Adrenal gland (tissue), 5 donors: ENCODE data around the gene RETREG1.

ENCODE experiments used
- POLR2A ChIP-seq, 2 donors: fragments of 450-650 bp; IDR thresholded peaks; one replicate each; pipeline ENCODE4 v1.6.1; 2017; ENCODE audit warnings: antibody characterized with exemption in 2 of 2, mild to moderate bottlenecking in 2 of 2, moderate library complexity in 1 of 2
- TF ChIP-seq, protein P1 (sequence below), 6 experiments: fragments of 450-650 bp in 4 of 6; fragments of 200-600 bp in 2 of 6; sonication (generic) in 1 of 6; IDR thresholded peaks; 1 replicate in 5 of 6; 2 replicates in 1 of 6; pipeline versions ENCODE4 v1.5.1 to v1.8.0; 2016 to 2021; ENCODE audit warnings: antibody characterized with exemption in 6 of 6, mild to moderate bottlenecking in 2 of 6, moderate library complexity in 1 of 6
- donor health status: DM: no; HTN: no; CAD: no.

DNA sequence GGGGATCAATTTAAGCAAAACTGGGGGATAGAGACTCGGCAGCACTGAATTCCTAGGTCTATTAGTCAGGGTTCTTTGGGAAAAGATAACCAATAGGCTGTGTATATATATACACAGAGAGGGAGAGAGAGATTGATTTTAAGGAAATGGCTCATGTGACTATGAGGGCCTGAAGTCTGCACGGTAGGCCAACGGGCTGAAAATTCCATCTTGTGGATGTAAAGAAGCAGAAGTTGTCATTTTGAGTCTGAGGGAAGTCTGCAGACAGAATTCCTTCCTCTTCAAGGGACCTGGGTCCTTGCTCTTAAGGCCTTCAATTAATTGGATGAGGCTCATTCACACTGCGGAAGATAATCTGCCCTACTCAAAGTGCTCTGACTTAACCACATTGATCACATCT is 91.1 kb downstream of the RETREG1 start:
- no peak for TF ChIP-seq POLR2A (IDR thresholded peaks at IDR 0.05)
- TF ChIP-seq, protein P1, sequence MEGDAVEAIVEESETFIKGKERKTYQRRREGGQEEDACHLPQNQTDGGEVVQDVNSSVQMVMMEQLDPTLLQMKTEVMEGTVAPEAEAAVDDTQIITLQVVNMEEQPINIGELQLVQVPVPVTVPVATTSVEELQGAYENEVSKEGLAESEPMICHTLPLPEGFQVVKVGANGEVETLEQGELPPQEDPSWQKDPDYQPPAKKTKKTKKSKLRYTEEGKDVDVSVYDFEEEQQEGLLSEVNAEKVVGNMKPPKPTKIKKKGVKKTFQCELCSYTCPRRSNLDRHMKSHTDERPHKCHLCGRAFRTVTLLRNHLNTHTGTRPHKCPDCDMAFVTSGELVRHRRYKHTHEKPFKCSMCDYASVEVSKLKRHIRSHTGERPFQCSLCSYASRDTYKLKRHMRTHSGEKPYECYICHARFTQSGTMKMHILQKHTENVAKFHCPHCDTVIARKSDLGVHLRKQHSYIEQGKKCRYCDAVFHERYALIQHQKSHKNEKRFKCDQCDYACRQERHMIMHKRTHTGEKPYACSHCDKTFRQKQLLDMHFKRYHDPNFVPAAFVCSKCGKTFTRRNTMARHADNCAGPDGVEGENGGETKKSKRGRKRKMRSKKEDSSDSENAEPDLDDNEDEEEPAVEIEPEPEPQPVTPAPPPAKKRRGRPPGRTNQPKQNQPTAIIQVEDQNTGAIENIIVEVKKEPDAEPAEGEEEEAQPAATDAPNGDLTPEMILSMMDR (IDR thresholded peaks at IDR 0.05): no peak
